ENCODE measurements around the gene UQCRC1. TPM values are rescaled to one million over a fixed set of nuclear protein-coding genes. Genes with fewer than 3 reads are reported as not detected.

Gene UQCRC1
- total RNA-seq, 1 donor from 2014 or later = 182 TPM

GRCh38 chr3:48567090-48567489 is 42.4 kb downstream of the UQCRC1 start:
- Histone ChIP-seq H3K4me1 (ENCODE audit: control insufficient read depth in 3 of 3, insufficient read depth in 3 of 3, low read length in 3 of 3) (peaks cover 0 to 8% (median under 1%) of the 10 kb centered on the region in 3 donors), H3K9ac (ENCODE audit: low read depth in 1 of 3, low read length in 3 of 3) (no peak overlapping the region), H3K9me3 (ENCODE audit: control insufficient read depth in 3 of 3, low read length in 3 of 3) (no peaks in the 10 kb centered on the region), H3K36me3 (ENCODE audit: control insufficient read depth in 3 of 3, insufficient read depth in 3 of 3, low read length in 3 of 3) (peaks cover 2 to 12% (median 5%) of the 10 kb centered on the region in 3 donors), H3K4me3 (ENCODE audit: low read length in 3 of 3) (no peak overlapping the region), H3K27me3 (ENCODE audit: control insufficient read depth in 3 of 3, insufficient read depth in 3 of 3, low read length in 3 of 3) (no peaks in the 10 kb centered on the region), H3K27ac (ENCODE audit: low read depth, low read length) (no peak overlapping the region)

DNA sequence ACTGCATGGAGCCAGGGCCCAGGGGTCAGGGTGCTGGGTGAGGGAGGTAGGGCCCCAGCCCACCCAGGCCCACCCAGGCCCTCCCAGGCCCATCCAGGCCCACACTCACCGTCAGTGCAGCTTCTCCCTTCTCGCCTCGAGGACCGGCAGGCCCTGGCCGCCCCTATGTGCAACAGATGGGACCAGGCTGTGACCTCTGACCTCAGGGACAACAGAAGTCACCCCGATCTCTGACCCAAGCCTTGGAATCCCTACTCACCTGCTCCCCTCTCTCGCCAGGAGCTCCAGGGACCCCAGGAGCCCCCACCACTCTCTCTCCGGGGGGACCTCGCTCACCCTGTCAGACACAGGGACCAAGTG is 43.1 kb downstream of the UQCRC1 start:
- Histone ChIP-seq H3K36me3 (ENCODE audit: control insufficient read depth in 3 of 3, insufficient read depth in 3 of 3, low read length in 3 of 3) (peaks cover 2 to 8% (median 3%) of the 10 kb centered on the region in 3 donors), H3K27me3 (ENCODE audit: control insufficient read depth in 3 of 3, insufficient read depth in 3 of 3, low read length in 3 of 3) (no peaks in the 10 kb centered on the region), H3K4me3 (ENCODE audit: low read length in 3 of 3) (no peak overlapping the region), H3K27ac (ENCODE audit: low read depth, low read length) (no peak overlapping the region), H3K4me1 (ENCODE audit: control insufficient read depth in 3 of 3, insufficient read depth in 3 of 3, low read length in 3 of 3) (peaks cover under 1 to 15% (median 7%) of the 10 kb centered on the region in 3 donors), H3K9ac (ENCODE audit: low read depth in 1 of 3, low read length in 3 of 3) (no peak overlapping the region), H3K9me3 (ENCODE audit: control insufficient read depth in 3 of 3, low read length in 3 of 3) (no peaks in the 10 kb centered on the region)

- Histone ChIP-seq H3K9ac (ENCODE audit: low read depth in 1 of 3, low read length in 3 of 3) (no peak overlapping the region), H3K27me3 (ENCODE audit: control insufficient read depth in 3 of 3, insufficient read depth in 3 of 3, low read length in 3 of 3) (no peaks in the 10 kb centered on the region), H3K36me3 (ENCODE audit: control insufficient read depth in 3 of 3, insufficient read depth in 3 of 3, low read length in 3 of 3) (peaks cover 0 to 4% (median 3%) of the 10 kb centered on the region in 3 donors), H3K27ac (ENCODE audit: low read depth, low read length) (no peak overlapping the region), H3K4me3 (ENCODE audit: low read length in 3 of 3) (no peak overlapping the region), H3K4me1 (ENCODE audit: control insufficient read depth in 3 of 3, insufficient read depth in 3 of 3, low read length in 3 of 3) (peaks cover 6 to 21% (median 13%) of the 10 kb centered on the region in 3 donors), H3K9me3 (ENCODE audit: control insufficient read depth in 3 of 3, low read length in 3 of 3) (no peaks in the 10 kb centered on the region)
These were observed 43.6 kb downstream of the UQCRC1 start for GRCh38 chr3:48565591-48566400.

- no peaks in the 10 kb centered on the region for H3K27me3 ChIP-seq (ENCODE audit: control insufficient read depth in 3 of 3, insufficient read depth in 3 of 3, low read length in 3 of 3)
- peaks cover 12 to 27% (median 18%) of the 10 kb centered on the region in 3 donors for H3K4me1 ChIP-seq (ENCODE audit: control insufficient read depth in 3 of 3, insufficient read depth in 3 of 3, low read length in 3 of 3)
- no peak overlapping the region for H3K9ac ChIP-seq (ENCODE audit: low read depth in 1 of 3, low read length in 3 of 3)
- no peak overlapping the region for H3K27ac ChIP-seq (ENCODE audit: low read depth, low read length)
- H3K9me3 ChIP-seq (ENCODE audit: control insufficient read depth in 3 of 3, low read length in 3 of 3) = no peaks in the 10 kb centered on the region
- peaks cover 0 to 4% (median 3%) of the 10 kb centered on the region in 3 donors for H3K36me3 ChIP-seq (ENCODE audit: control insufficient read depth in 3 of 3, insufficient read depth in 3 of 3, low read length in 3 of 3)
- H3K4me3 ChIP-seq (ENCODE audit: low read length in 3 of 3) = no peak overlapping the region
These were observed 44.3 kb downstream of the UQCRC1 start for GRCh38 chr3:48565186-48565585.

GRCh38 chr3:48564667-48565066 is 44.8 kb downstream of the UQCRC1 start:
- Histone ChIP-seq H3K36me3 (ENCODE audit: control insufficient read depth in 3 of 3, insufficient read depth in 3 of 3, low read length in 3 of 3) (peaks cover 0 to 4% (median 3%) of the 10 kb centered on the region in 3 donors), H3K9me3 (ENCODE audit: control insufficient read depth in 3 of 3, low read length in 3 of 3) (no peaks in the 10 kb centered on the region), H3K4me3 (ENCODE audit: low read length in 3 of 3) (no peak overlapping the region), H3K27me3 (ENCODE audit: control insufficient read depth in 3 of 3, insufficient read depth in 3 of 3, low read length in 3 of 3) (no peaks in the 10 kb centered on the region), H3K4me1 (ENCODE audit: control insufficient read depth in 3 of 3, insufficient read depth in 3 of 3, low read length in 3 of 3) (peaks cover 17 to 32% (median 24%) of the 10 kb centered on the region in 3 donors), H3K27ac (ENCODE audit: low read depth, low read length) (no peak overlapping the region), H3K9ac (ENCODE audit: low read depth in 1 of 3, low read length in 3 of 3) (no peak overlapping the region)

DNA sequence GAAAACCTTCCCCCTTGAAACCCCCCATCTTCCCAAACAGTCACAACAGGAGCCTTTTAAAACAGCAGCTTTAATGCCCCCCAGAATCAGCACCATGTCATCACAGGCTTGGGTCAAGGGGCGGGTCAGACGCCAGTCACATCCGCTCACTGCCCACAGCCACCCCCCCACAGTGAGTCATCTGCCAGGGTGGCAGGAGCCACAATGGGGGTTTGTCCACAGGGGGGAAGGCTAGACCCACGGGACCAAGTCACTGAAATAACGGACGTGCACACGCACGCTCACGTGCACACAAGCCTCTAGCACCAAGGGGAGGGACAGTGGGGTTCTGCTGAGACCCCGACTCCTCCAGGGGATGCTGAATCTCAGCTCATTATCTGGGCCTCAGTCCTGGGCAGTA is 45.4 kb downstream of the UQCRC1 start:
- Histone ChIP-seq H3K4me3 (ENCODE audit: low read length in 3 of 3) (no peak overlapping the region), H3K9me3 (ENCODE audit: control insufficient read depth in 3 of 3, low read length in 3 of 3) (no peaks in the 10 kb centered on the region), H3K9ac (ENCODE audit: low read depth in 1 of 3, low read length in 3 of 3) (no peak overlapping the region), H3K4me1 (ENCODE audit: control insufficient read depth in 3 of 3, insufficient read depth in 3 of 3, low read length in 3 of 3) (peaks cover 23 to 38% (median 30%) of the 10 kb centered on the region in 3 donors), H3K36me3 (ENCODE audit: control insufficient read depth in 3 of 3, insufficient read depth in 3 of 3, low read length in 3 of 3) (peaks cover 0 to 4% (median 3%) of the 10 kb centered on the region in 3 donors), H3K27me3 (ENCODE audit: control insufficient read depth in 3 of 3, insufficient read depth in 3 of 3, low read length in 3 of 3) (no peaks in the 10 kb centered on the region), H3K27ac (ENCODE audit: low read depth, low read length) (no peak overlapping the region)

DNA sequence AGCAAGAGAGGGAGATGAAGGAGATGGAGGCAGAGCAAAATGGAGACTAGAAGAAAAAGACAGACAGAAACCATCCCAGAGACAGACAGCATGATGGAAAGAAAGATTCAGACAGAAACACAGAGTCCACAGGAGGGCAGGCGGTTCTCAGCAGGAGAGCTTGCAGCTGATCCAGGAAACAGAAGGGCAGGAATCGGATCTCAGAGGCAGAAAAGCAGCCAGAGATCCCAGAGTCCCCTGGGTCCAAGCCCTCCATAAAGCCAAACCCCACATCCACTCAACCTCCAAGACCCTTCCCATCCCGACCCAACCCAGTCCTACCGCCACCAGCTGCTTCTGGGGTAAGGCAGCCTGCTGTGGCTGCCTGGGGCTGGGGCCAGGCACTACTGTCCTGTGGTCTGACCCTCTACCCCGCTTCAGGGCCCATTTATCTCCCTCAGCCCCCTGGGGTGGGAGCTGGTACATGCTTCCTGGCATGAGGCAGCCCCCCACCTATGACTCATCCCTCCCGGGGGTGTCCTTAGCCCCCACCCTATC is 46.0 kb downstream of the UQCRC1 start, which contains the start of gene UCN2:
TSS of gene UCN2 (minus strand) at position 400 of the 537 bp plus-strand sequence. CDS start 657 bp downstream, outside the sequence.
- Histone ChIP-seq H3K27ac (ENCODE audit: low read depth, low read length) (no peak within 1 kb of the TSS), H3K4me3 (ENCODE audit: low read length in 3 of 3) (no peak within 1 kb of the TSS), H3K4me1 (ENCODE audit: control insufficient read depth in 3 of 3, insufficient read depth in 3 of 3, low read length in 3 of 3) (peaks cover 29 to 44% (median 36%) of the 10 kb centered on the region in 3 donors), H3K27me3 (ENCODE audit: control insufficient read depth in 3 of 3, insufficient read depth in 3 of 3, low read length in 3 of 3) (no peaks in the 10 kb centered on the region), H3K9me3 (ENCODE audit: control insufficient read depth in 3 of 3, low read length in 3 of 3) (no peaks in the 10 kb centered on the region), H3K9ac (ENCODE audit: low read depth in 1 of 3, low read length in 3 of 3) (no peak within 1 kb of the TSS), H3K36me3 (ENCODE audit: control insufficient read depth in 3 of 3, insufficient read depth in 3 of 3, low read length in 3 of 3) (peaks cover 0 to 4% (median 3%) of the 10 kb centered on the region in 3 donors)

DNA sequence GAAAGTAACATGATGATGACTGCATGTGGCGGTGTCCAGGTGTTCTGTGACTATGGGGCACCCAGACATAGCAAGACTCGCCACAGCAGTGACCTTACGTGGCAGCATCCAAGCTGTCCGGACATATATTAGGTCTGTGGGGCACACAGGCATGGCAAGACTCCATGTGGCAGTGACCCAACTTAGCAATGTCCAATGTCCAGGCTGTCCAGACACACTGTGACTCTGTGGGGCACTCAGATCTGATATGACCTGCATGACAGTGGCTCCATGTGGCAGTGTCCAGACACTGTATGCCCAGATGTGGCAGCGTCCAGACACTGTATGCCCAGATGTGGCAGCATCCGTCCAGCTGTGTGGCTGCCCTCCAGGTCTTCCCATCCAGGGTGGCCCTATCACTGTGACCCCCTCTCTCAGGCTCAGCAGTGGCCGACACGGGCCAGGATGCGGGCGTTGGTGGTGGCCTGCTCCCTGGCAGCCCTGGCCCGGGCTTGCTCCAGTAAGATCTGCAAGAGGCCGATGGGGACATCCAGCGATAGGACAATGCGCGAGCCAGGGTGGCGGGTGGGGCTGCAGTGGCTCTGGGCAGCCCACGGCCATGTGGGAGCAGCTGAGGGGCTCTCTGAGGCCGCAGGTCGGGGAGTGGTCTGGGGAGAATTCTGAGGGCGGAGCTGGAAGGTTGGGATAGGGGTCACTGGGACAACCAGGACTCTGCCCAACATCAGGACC is 46.9 kb downstream of the UQCRC1 start:
- peak overlapping the region in 1 of 3 donors; percentile 16 for H3K9ac ChIP-seq (ENCODE audit: low read depth in 1 of 3, low read length in 3 of 3)
- peaks cover 0 to 4% (median 3%) of the 10 kb centered on the region in 3 donors for H3K36me3 ChIP-seq (ENCODE audit: control insufficient read depth in 3 of 3, insufficient read depth in 3 of 3, low read length in 3 of 3)
- H3K27ac ChIP-seq (ENCODE audit: low read depth, low read length) = no peak overlapping the region
- peaks cover 36 to 50% (median 43%) of the 10 kb centered on the region in 3 donors for H3K4me1 ChIP-seq (ENCODE audit: control insufficient read depth in 3 of 3, insufficient read depth in 3 of 3, low read length in 3 of 3)
- H3K27me3 ChIP-seq (ENCODE audit: control insufficient read depth in 3 of 3, insufficient read depth in 3 of 3, low read length in 3 of 3) = no peaks in the 10 kb centered on the region
- no peak overlapping the region for H3K4me3 ChIP-seq (ENCODE audit: low read length in 3 of 3)
- H3K9me3 ChIP-seq (ENCODE audit: control insufficient read depth in 3 of 3, low read length in 3 of 3) = no peaks in the 10 kb centered on the region

DNA sequence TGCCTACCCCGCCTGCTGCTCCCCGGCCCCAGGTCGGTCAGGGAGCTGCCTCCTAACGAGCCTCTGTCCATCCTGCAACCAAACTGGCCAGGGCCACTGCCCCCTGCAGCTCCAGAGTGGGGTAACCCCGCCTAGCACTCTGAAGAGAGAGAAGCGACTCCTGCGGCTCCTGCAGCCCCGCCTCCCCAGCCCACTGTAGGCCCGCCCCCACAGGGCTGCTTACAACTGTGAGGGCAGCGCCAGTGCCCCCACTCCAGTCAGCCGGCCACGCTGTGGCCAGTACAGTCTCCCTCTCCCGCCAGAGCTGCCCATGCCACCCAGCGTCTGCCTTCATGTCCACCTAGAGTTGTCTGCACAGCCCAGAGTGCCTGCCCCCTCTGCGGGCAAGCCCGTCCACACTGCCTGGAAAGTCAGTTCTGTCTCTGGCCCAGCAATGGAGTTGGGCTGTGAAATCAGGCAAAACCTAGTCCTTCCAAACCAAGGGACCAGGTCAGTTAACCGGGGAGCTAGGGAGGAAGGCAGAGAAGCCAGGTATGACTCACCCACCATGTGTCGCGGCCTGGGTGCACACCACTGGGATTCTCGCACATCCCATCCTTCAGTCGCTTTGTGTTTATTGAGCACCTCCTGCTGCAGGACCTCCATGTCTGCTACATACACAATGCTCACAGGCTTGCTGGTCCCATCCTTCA is 48.3 kb downstream of the UQCRC1 start:
- H3K4me3 ChIP-seq (ENCODE audit: low read length in 3 of 3) = peak overlapping the region; percentile 61 to 76 (median 71)
- H3K36me3 ChIP-seq (ENCODE audit: control insufficient read depth in 3 of 3, insufficient read depth in 3 of 3, low read length in 3 of 3) = peaks cover 0 to 3% (median 1%) of the 10 kb centered on the region in 3 donors
- peak overlapping the region; percentile 66 to 83 (median 71) for H3K9ac ChIP-seq (ENCODE audit: low read depth in 1 of 3, low read length in 3 of 3)
- no peaks in the 10 kb centered on the region for H3K27me3 ChIP-seq (ENCODE audit: control insufficient read depth in 3 of 3, insufficient read depth in 3 of 3, low read length in 3 of 3)
- H3K4me1 ChIP-seq (ENCODE audit: control insufficient read depth in 3 of 3, insufficient read depth in 3 of 3, low read length in 3 of 3) = peaks cover 45 to 59% (median 52%) of the 10 kb centered on the region in 3 donors
- no peaks in the 10 kb centered on the region for H3K9me3 ChIP-seq (ENCODE audit: control insufficient read depth in 3 of 3, low read length in 3 of 3)
- peak overlapping the region; percentile 84 for H3K27ac ChIP-seq (ENCODE audit: low read depth, low read length)
